VCaP (cell line): ENCODE results near the gene C1QB.
"Not testable (repeated sequence)": the region's sequence is repeated elsewhere in the genome, so short reads cannot be mapped to it uniquely, and the experiment has no call there.

Experiments used
- H3K27ac ChIP-seq: fragments of 450-650 bp; 2 replicates; pipeline ENCODE4 v1.5.1; 2017
- TF ChIP-seq, protein P1 (sequence below): fragments of 450-650 bp; conservative IDR thresholded peaks from 2 replicates; pipeline ENCODE4 v1.5.1; 2017; ENCODE audit warnings: mild to moderate bottlenecking, moderate library complexity

C1QB gene

DNA sequence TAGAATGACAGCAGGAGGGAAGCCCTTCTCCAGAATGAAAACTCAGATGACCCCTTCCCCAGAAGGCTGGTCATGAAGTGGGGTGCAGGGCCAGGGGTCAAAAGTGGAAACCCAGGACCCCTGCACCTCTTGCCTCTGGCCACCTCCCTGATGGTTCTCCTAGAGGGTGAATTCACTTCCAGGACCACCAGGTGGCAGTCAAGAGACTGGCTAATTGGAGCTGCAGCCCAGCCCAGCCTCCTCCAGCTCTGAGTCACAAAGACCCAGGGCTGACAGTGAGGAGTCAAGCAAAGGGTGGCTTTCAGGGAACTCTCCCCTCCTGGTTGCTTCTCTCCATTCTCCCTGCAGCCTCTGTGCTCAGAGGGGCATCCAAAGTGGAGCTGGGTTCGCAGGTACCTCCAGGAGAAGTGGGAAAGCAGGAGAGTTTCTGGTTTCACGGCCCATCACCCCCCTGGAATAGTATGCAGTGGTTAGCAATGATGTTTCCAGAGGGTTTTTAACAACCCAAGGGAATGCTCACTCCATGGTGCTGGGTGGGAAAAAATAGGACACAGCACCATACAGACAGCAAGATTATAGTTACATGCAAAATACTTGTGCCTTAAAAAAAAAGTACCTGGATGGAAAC lies 51.5 kb downstream of the C1QB start:
- TF ChIP-seq, protein P1, sequence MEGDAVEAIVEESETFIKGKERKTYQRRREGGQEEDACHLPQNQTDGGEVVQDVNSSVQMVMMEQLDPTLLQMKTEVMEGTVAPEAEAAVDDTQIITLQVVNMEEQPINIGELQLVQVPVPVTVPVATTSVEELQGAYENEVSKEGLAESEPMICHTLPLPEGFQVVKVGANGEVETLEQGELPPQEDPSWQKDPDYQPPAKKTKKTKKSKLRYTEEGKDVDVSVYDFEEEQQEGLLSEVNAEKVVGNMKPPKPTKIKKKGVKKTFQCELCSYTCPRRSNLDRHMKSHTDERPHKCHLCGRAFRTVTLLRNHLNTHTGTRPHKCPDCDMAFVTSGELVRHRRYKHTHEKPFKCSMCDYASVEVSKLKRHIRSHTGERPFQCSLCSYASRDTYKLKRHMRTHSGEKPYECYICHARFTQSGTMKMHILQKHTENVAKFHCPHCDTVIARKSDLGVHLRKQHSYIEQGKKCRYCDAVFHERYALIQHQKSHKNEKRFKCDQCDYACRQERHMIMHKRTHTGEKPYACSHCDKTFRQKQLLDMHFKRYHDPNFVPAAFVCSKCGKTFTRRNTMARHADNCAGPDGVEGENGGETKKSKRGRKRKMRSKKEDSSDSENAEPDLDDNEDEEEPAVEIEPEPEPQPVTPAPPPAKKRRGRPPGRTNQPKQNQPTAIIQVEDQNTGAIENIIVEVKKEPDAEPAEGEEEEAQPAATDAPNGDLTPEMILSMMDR, result peak; percentile 93
- no peak overlapping the region for H3K27ac ChIP-seq

DNA sequence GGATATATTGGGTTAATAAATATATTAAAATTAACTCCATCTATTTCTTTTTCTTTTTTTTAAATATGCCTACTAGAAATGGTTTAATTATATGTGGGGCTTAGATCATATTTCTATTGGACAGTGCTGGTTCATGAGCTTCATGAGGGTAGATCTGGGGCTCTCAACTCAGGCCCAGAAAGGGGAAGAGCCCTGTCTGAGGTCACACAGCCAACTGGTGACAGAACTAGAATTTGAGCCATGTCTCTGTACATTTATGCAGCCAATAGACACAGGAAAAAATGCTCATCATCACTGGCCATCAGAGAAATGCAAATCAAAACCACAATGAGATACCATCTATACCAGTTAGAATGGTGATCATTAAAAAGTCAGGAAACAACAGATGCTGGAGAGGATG lies 52.5 kb downstream of the C1QB start:
- TF ChIP-seq, protein P1, result no peak
- no peak overlapping the region for H3K27ac ChIP-seq

DNA sequence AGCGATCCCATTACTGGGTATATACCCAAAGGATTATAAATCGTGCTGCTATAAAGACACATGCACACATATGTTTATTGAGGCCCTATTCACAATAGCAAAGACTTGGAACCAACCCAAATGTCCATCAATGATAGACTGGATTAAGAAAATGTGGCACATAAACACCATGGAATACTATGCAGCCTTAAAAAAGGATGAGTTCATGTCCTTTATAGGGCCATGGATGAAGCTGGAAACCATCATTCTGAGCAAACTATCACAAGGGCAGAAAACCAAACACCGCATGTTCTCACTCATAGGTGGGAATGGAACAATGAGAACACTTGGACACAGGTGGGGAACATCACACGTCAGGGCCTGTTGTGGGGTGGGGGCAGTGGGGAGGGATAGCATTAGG lies 53.1 kb downstream of the C1QB start:
- H3K27ac ChIP-seq, result not testable (repeated sequence)

DNA sequence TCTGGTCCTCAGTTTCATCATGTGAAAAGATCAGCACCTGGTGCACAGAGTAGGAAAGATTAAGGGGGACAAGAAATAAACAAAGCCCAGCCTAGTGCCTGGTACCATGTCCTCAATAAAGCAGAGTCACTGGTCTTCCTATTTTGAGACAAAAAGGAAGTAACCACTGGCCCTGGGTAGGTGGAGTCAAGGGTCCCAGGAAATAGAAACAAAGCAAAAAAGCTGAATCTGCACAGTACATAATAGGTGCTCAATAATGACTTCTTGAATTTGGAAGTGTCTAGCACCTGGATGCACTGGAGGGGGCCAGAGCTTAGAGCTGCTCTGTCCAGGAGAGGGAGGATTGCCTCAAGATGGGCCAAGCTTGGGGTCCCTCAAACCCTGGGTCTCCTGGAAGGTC lies 55.7 kb downstream of the C1QB start:
- TF ChIP-seq, protein P1, result no peak
- no peak overlapping the region for H3K27ac ChIP-seq

DNA sequence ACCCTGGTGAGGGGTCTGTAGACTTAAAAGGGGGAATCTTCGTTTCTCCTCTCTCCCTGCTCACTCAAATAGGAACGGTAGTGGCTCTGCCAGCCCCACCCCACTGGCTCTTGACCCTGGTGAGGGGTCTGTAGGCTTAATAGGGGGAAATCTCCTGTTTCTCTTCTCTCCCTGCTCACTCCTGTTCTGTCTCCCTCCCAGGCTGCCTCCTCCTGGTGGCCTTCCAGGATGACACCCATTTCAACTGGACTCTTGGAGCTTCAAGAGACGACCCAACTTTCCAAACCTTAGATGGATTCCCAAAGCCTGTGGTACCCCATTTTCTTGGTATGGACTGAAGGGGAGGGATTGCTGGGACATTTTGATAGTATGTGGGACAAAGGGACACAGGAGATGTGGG lies 56.2 kb downstream of the C1QB start:
- TF ChIP-seq, protein P1, result peak; percentile 16; the same call in 1 of the 2 replicates
- no peak overlapping the region for H3K27ac ChIP-seq

DNA sequence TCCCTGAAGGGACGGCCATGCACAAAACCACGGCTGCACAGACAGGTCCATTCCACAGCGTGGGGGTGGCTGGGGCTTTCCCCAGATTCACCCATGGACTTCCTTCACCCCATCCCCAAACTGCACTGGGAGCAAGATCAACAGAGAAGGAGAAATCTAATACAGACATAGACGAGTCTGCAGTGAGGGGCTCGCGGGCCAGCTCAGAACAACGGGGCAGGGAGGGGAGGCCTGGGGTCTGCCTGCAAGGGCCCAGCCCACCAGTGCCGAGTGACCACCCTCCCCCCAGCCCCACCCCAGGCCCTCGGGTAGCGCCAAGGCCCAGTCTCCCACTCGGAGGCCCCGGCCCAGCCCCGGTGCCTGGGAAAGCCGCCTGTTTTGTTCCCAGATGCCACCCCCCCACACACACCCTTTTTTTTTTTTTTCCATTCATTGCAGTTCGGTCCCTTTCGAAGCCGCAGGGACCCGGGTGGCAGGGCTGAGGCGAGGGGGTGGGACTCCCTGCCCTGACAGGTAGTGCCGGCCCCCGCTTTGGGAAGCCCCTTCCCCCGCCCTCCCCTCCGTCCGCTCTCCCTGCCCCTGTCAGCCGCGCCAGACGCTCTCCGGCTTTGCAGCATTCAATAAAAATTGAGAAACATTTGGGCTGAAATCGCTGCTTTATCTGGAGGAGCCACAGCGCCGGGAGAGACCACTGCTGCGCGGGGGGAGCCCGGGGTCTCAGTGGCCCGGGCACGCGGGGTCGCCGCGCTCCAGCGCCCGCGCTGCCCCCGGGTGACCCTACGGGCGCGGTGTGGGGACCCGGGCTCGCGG lies 57.1 kb downstream of the C1QB start:
- H3K27ac ChIP-seq, result peak overlapping the region; percentile 89
- TF ChIP-seq, protein P1, result no peak

DNA sequence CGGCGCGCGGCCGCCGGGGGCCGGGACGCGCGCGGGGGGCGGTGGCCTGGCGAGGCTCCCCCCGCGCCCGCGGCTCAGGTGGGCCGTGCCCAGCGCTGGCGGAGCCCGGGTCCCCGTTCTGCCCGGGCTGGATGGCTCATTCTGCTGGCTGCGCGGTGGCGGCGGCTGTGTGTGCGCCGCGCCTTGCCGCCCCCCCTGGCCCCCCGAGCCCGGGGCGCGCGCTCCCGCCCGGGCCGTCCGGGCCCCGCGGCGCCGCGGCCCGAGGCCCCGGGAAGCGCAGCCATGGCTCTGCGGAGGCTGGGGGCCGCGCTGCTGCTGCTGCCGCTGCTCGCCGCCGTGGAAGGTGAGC lies 57.6 kb downstream of the C1QB start, which contains the start of gene EPHB2:
TSS of gene EPHB2 (plus strand) at position 139 of the 349 bp plus-strand sequence. CDS start at position 283, 144 bp downstream.
- TF ChIP-seq, protein P1, result no peak
- peak within 1 kb of the TSS; percentile 89 for H3K27ac ChIP-seq

DNA sequence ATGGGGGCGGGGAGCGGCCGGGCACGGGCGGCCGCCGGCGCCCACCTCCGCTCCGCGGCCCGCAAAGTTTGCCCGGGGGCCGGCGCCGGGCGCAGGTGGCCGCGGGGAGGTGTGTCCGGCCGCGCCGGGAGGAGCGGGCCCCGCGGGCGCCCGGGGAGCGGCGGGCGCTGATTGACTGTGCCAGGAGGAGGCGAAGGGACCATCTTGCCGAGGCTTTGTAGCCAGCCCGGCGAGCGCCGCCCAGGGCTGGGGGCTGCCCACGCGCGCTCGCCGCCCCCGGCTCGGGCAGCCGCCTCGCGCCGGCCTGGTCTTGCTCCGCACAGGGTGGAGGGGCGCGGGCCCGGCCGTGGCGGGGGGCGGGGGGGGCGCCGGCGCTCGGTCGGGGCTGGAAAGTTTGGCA lies 58.0 kb downstream of the C1QB start:
- TF ChIP-seq, protein P1, result no peak
- H3K27ac ChIP-seq, result peak overlapping the region; percentile 89; the same call in 1 of the 2 replicates
